GM12873 (cell line): ENCODE measurements around the gene ATP8A2.

Experiments
- CTCF ChIP-seq: IDR thresholded peaks from 2 replicates; pipeline ENCODE4 v1.5.1; 2012; ENCODE audit warnings: low read depth, mild to moderate bottlenecking, moderate library complexity, low read length, control low read depth; ENCODE audit not compliant: insufficient read depth; ENCODE audit errors: missing control alignments

ATP8A2 gene

GRCh38 chr13:25502551-25502950 is 130.8 kb downstream of the ATP8A2 start:
- no peak for TF ChIP-seq CTCF

- no peak for TF ChIP-seq CTCF
Observed at GRCh38 chr13:25503856-25504255, 132.1 kb downstream of the ATP8A2 start.

- TF ChIP-seq CTCF, result no peak
Observed at GRCh38 chr13:25507841-25508240, 136.1 kb downstream of the ATP8A2 start.

- TF ChIP-seq CTCF, result no peak
Observed at GRCh38 chr13:25518441-25518840, 146.7 kb downstream of the ATP8A2 start.

- no peak for TF ChIP-seq CTCF
Observed at GRCh38 chr13:25525884-25526283, 154.1 kb downstream of the ATP8A2 start.

GRCh38 chr13:25528266-25528665 is 156.5 kb downstream of the ATP8A2 start:
- TF ChIP-seq CTCF, result no peak

- TF ChIP-seq CTCF, result no peak
Observed at GRCh38 chr13:25529425-25529824, 157.7 kb downstream of the ATP8A2 start.

GRCh38 chr13:25538276-25538675 is 166.5 kb downstream of the ATP8A2 start:
- no peak for TF ChIP-seq CTCF
